CD4-positive, alpha-beta T cell treated with Interleukin-2 at 100 ng/mL for 4 hours (primary cell): Measurements from ENCODE around the gene DOCK1.

Source experiments
- DNase-seq: peaks from one replicate; pipeline ENCODE4 v3.0.0-alpha.2; 2020; ENCODE audit warnings: low spot score

DOCK1 gene

GRCh38 chr10:127357265-127357664, 452.0 kb downstream of the DOCK1 start:
- no peak for DNase-seq

- no peak for DNase-seq
These were observed 453.1 kb downstream of the DOCK1 start for GRCh38 chr10:127358337-127358736.

- DNase-seq: no peak
These were observed 458.8 kb downstream of the DOCK1 start for GRCh38 chr10:127364034-127364433.

GRCh38 chr10:127368101-127368500, 462.9 kb downstream of the DOCK1 start:
- DNase-seq: no peak

GRCh38 chr10:127368929-127369328, 463.7 kb downstream of the DOCK1 start:
- DNase-seq: no peak

GRCh38 chr10:127370601-127371000, 465.4 kb downstream of the DOCK1 start:
- DNase-seq: no peak

GRCh38 chr10:127372361-127372760, 467.1 kb downstream of the DOCK1 start:
- DNase-seq: no peak

- no peak for DNase-seq
These were observed 468.9 kb downstream of the DOCK1 start for GRCh38 chr10:127374074-127374680.

- DNase-seq: no peak
These were observed 469.7 kb downstream of the DOCK1 start for GRCh38 chr10:127374901-127375300.

GRCh38 chr10:127375461-127375860, 470.2 kb downstream of the DOCK1 start:
- DNase-seq: no peak

GRCh38 chr10:127376071-127376470, 470.8 kb downstream of the DOCK1 start:
- no peak for DNase-seq

- DNase-seq: no peak
These were observed 473.4 kb downstream of the DOCK1 start for GRCh38 chr10:127378628-127379027.

GRCh38 chr10:127384532-127384931, 479.3 kb downstream of the DOCK1 start:
- DNase-seq: no peak

GRCh38 chr10:127385066-127385465, 479.8 kb downstream of the DOCK1 start:
- no peak for DNase-seq

- DNase-seq: no peak
These were observed 481.5 kb downstream of the DOCK1 start for GRCh38 chr10:127386606-127387327.

GRCh38 chr10:127391875-127392274, 486.6 kb downstream of the DOCK1 start:
- no peak for DNase-seq

- no peak for DNase-seq
These were observed 487.4 kb downstream of the DOCK1 start for GRCh38 chr10:127392351-127393235.

- no peak for DNase-seq
These were observed 493.1 kb downstream of the DOCK1 start for GRCh38 chr10:127398140-127398970.

- no peak for DNase-seq
These were observed 493.7 kb downstream of the DOCK1 start for GRCh38 chr10:127398971-127399365.

GRCh38 chr10:127399668-127400067, 494.4 kb downstream of the DOCK1 start:
- no peak for DNase-seq

- DNase-seq: no peak
These were observed 495.0 kb downstream of the DOCK1 start for GRCh38 chr10:127400216-127400615.
